ENCODE data around the gene APC.

DNA sequence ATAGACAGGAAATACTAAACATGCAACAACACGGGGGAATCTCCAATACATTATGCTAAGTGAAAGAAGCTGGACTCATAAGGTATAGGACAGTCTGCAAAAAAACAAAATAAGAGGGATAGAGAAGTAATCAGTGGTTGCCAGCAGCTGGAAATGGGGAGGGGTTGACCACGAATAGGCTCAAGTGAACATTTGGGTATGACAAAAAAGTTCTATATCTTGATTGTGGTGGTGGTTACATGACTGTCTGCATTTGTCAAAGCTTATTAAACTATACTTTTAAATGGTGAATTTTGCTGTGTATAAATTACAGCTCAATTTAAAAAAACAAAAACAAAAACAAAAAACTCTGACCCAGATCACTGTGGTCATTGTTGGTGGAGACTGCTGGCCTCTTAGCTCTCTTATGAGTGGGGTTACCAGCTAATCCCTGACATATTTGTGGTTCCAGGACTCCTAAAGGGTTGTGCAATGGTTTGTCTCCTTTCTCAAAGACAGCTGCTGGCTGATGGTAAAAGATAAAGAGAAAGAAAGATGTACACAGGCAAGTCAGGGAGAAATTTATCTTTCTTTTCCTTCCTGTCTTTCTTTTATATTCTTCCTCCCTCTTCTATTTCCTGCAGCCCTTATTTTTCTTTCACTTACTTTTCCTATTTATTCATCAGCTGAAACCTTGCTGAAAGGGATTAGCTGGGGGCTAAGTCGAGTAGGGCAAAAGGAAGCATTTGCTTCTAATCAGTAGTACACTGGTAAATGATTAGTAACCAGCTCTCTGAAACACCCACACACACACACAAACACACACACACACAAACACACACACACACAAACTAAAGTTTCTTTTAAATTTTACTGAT lies 42.6 kb upstream of the APC start:
- TF ChIP-seq CTCF (IDR thresholded peaks at IDR 0.05; ENCODE audit: low read depth, low read length, missing input control) (no peak), TAF1 (conservative IDR thresholded peaks at IDR 0.05) (no peak), SP1 (IDR thresholded peaks at IDR 0.05) (no peak)

Data from liver (tissue), 3 donors.